Fibroblast of skin of left biceps (primary cell): Measurements from ENCODE around the gene TRAPPC12.
"Not testable (repeated sequence)": the region's sequence is repeated elsewhere in the genome, so short reads cannot be mapped to it uniquely, and the experiment has no call there.

ENCODE experiments used
- DNase-seq, 2 experiments: peaks; one replicate each; pipeline ENCODE4 v3.0.0-alpha.2; 2013; ENCODE audit warnings: low read depth in 2 of 2

The TRAPPC12 gene

DNA sequence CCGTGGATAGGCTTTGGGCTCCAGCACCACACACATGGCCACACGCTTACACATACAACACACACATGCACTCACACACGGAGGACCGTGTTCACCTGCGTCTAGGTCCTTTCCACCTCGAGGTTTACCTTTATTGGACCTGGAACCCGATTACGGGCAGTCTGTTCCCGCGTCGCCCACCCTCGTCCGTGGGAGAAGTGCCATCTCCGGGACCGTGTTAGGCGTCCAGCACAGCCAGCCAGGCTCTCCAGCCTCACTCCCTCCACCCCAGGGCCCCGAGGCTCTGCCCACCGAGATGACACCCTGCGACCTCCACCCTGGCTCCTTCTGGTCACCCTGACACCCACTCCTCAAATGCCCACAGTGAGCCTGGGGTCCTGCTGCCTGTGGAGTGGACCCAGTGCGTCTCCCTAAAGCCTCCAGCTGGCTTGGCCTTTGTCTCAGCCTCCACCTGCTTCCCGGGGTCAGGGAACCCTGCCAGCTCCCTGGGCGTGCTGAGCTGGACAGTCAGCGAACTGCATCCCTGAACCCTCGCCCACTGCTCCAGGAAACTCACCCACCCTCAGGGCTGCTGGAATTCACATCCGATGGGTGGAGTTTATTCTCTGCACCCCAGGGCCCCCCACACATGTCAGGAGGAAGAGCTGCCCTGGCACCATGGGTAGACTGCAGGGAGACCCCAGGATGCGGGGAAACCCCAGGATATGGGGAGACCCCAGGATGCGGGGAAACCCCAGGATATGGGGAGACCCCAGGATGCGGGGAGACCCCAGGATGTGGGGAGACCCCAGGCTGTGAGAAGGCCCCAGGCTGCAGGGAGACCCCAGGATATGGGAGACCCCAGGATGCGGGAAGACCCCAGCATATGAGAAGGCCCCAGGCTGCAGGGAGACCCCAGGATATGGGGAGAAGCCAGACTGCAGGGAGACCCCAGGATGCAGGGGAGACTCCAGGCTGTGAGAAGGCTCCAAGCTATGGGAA, 106.8 kb downstream of the TRAPPC12 start:
- no peak for DNase-seq

DNA sequence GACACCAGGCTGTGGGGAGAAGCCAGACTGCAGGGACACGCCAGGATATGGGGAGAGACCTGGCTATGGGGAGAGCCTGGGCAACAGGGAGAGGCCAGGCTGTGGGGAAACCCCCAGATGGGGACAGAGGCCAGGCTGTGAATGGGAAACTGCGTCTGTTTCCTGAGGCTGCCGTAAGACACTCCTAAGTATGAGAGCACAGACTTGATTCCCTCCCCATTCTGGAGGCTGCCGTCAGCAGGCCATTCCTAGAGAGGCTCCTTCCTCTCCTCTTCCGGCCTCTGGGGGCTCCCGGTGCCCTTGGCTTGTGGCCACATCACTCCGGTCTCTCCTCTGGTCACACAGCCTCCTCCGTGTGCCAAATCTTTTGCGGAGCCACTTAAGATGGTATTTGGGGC, 107.5 kb downstream of the TRAPPC12 start:
- no peak for DNase-seq

DNA sequence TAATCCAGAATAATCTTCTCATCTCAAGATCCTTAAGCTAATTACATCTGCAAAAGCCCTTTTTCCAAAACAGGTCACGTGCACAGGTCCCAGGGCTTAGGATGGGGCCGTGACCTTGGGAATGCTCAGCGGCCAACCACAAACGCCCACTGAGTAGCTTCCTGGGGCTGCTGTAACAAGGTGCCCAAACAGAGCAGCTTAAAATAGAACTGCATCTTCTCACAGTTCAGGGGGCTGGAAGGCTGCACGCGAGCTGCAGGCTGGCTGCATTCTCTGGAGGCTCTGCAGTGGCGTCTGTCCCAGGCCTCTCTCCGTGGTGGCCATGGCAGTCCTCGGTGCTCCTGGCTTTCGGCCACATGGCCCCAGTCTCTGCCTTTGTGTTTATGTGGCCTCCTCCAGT, 107.9 kb downstream of the TRAPPC12 start:
- no peak for DNase-seq

DNA sequence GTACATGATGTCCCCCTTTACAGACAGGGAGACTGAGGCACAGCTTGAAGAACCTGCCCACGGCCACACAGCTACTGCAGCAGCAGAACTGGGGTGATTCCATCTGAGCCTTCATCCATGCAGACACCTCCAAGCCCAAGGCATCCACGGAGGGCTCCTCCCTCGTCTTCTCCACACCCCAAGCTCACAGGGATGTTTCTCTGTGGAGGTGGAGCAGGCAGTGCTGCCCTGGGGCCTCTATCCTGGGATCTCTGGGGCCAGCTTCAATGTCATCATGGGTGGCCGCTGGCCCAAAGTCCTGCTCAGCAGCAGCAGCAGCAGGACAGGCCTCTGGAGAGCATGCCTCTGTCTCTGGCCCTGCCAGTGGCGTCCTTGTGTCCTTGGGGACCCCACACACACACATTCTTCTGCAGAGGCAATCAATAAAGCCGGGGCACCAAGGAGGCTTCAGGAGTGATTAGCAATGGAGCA, 108.6 kb downstream of the TRAPPC12 start:
- DNase-seq: no peak

DNA sequence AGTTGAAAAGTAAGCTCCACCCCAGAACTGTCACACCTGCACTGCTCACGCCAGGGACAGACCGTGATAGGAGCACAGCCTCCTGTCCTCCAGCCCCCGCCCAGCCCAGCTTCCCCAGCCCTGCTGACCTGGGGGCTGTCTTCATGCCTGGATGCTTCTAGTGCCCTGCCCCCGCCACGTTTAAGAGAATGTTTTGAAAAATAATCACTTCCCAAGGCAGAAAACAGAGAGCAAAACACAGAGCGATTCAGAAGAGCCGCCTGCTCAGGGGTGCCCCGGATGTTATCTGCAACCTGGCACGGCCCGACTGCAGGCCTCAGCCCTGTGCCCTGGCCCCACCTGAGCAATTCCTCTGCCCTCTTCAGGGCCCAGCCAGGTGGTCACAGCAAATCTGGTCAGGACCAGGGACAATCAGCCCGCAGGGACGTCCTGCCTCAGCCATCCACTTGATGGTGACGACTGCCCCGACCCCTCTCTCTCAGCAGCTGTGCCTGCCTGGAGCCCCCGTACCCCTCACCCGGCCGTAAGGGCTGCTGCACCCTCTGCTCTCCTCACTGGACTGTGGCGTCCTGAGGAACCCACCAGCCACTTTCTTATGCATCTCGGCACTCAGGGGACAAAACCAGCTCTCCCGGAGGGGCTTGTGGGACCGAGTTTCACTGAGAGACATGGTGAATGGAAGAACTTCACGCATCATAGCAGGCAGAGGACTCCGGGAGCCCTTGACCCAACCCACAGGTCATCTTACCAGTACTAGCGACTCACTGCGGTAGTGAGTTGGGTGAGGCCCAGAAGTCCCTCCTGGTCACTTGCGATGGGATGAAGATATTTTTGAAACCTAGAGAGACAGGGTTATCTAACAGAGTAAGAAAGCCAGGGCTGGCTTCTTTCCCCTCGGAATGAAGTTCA, 109.6 kb downstream of the TRAPPC12 start:
- no peak for DNase-seq

DNA sequence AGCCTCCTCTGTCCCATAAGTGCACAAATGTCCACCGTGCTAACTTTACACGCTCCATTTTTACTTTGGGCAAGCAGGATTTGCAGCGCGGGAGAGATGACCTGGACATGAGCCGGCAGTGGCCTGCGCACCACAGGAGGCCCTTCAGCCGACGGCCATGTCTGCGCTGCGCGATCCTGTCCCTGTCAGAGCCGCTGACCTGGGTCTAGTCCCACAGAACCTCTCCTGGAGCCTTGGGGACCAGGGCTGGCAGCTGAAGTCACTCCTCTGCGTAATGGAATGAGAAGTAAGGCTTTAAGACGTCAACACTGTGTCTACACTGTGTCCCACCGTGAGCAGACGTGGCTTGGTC, 110.2 kb downstream of the TRAPPC12 start:
- DNase-seq: no peak

DNA sequence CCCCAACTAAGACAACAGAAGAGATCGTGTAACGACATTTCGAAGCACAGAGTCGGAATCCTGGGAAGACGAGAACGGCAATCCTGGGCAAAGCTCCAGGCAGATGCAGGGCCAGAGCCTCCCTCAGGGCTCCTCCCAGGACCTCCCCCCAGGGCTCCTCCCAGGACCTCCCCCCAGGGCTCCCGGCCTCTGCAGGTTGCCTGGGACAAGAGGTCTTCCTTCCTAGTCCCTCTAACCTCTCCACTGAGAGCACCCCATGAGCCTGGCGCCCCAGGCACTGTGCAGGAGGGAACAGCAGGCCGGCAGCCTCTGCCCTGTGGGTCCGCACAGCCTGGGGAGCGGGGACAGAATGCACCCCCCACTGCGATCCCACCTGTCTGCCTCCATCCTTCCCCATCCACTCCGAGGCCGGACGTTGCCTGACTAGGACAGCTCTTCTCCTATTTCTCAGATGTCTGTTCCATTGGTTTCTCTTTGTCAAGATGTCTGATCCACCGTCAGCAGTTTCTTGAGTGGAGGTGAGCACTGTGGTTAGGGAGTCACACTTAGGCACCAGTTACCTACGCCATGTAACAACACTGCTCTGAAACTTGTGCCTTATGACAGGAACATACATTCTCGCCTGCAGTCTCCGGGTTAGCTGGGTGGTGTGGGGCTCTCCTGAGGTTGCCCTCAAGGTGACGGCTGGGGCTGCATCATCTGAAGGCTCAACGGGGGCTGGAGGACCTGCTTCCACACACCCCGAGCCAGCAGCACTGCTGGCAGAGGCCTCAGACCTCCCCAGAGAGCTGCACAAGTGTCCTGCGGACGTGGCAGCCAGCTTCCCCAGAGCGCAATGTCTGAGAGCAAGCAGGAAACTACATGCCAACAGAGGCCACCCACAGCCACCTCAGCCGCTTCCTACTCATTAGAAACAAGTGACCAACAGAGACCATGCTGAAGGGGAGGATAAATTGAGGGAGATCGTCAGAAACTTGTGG, 111.0 kb downstream of the TRAPPC12 start:
- no peak for DNase-seq

DNA sequence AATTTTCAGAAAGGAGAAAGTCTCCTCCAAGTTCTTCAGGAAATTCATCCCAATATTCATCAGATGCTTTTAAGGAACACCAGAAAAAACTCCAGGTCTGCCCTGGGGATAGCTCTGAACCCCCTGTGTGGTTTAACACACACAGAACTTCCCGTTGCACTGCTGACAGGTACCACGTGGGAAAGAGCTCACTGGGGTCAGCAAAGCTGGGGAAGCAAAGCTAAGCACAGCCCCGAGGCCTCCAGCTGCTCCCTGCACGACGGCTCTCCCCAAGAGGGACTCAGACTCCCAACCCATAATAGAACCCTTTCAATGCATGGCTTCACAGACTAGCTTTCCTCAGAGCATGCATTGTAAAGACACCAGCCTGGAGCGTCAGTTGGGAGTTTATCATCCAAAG, 111.8 kb downstream of the TRAPPC12 start:
- DNase-seq: no peak

DNA sequence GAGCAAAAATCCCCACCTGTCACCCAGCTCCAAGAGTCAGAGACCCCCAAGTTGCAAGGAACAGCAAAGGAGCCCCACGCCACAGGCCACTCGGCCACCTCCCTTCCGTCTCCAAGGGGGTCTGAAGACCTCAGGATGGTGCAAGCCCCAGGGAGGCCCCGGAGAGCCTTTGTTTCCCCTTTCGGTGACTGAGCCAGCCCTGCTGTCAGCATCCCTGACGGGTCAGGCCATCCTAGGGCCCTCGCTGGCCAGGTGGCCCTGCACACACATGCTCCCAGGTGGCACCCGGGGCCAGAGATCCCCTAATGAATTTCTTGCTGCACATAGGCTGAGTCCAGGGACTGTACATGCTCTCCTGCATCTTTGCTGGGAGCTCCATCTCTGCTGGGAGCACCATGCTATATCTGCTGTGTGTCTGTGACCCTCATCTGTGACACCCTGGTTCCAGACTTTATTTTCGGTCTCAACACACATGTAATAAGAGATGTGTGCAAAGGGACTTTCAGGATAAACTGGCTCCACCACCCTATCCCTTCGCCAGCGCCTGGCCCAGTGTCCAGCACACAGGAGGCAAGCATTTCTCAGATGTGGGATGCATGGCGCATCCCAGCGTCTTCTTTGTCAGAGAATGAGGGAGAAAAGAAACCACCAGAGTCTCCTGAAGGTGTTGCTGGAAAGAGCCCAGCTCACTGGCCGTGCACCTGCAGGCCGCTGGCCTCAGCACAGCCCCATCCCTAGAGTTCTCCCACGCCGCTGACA, 112.4 kb downstream of the TRAPPC12 start:
- no peak for DNase-seq

DNA sequence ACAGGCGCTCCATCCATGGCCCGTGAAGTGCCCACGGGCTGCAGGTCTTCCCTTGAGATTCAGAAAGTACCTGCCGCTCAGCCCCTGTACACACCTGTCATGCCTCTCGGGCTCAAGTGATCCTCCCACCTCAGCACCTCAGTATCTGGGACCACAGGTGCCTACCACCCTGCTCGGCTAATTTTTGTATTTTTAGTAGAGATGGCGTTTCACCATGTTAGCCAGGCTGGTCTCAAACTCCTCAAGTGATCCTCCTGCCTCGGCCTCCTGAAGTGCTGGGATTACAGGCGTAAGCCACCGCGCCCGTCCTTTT, 112.9 kb downstream of the TRAPPC12 start:
- DNase-seq: not testable (repeated sequence)

DNA sequence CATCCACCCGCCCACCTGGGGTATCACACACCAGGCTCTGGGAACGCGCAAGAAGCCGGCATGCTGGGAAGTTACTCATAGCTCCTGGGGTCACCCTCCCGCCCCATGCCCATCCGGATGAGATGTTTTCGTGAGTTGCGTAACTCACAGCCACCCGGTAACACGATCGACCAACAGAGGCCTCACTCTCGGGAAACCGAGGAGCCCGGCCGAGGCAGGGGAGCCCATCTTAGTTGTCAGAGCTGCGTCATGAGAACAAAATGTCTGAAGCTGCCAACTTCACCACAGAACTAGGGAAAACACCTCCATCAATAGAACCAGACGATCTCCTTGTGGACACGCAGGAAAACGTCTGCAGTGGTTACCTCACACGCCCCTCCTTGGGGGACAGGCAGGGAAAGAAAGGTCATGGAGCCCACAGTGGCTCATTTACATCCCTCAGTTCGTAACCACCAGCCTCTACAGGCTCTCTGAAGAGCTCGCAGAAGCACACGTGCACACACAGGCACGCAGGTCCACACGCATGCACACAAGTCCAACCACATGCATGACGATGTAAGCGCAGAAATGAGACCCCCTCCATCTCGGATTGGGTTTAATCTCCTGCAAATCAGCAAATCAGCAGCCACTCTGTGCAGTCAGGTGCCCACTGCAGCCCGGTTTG, 113.6 kb downstream of the TRAPPC12 start:
- peak in 1 of 2 experiments; percentile 8 for DNase-seq

DNA sequence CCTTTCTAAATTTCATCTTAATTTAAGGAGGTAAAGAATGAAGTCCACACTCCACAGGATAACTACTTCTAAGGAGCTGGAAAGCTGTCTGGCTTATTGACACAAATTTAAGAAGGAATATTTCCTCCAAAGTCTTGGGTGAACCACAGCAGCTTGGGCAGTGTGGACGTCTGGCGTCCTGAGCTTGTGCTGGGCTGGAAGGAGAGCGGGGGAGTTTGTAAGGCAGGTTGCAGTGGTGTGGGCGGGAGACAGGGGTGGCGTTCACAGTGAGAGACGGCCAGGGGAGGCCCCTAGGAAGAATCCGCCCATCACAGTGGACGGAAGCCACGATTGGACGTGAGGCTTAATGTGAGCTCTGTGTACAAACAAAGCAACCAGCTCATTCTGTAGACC, 114.1 kb downstream of the TRAPPC12 start:
- no peak for DNase-seq

DNA sequence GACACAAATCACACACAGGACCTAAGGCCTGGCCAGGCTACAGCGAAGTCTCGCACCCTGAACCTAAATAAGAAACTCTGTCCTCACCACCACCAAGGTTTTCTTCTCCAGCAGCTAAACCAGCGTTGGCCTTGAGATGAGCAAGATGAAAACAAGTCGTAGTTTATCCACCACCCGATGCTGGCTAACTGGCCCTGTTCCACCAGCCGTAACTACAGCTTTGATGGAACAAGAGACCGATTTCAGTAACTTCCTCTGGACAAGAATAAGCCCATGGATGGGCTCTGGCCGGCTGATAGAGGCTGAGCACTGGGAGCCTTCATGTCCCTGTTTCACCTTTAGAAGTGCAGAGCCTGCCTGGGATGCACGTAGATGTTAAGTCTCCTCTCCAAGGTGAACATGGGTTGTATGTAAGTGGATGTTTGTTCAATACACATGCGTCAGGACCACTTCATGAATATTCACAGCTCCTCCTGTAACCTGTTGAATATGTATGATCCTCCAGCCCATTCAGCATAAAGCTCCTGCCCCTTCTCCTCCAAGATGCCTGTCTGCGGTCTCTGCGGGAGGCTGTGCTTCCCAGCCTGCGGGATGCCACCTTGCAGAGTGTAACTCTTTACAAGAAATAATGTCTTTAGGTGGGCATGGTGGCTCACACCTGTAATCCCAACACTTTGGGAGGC, 115.6 kb downstream of the TRAPPC12 start:
- no peak for DNase-seq

DNA sequence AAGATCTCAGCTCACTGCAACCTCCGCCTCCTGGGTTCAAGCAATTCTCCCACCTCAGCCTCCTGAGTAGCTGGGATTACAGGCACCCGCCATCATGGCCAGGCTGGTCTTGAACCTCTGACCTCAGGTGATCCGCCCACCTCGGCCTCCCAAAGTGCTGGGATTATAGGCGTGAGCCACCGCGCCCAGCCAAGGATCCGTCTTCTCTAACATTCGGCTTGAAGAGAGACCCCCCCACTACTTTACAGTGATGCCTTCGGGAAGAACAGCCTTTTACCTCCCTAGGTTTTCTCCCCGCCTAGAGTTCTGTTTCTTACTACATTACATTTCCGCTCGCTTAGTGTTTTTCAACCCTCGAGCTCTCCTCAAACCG, 117.2 kb downstream of the TRAPPC12 start:
- DNase-seq: not testable (repeated sequence)

DNA sequence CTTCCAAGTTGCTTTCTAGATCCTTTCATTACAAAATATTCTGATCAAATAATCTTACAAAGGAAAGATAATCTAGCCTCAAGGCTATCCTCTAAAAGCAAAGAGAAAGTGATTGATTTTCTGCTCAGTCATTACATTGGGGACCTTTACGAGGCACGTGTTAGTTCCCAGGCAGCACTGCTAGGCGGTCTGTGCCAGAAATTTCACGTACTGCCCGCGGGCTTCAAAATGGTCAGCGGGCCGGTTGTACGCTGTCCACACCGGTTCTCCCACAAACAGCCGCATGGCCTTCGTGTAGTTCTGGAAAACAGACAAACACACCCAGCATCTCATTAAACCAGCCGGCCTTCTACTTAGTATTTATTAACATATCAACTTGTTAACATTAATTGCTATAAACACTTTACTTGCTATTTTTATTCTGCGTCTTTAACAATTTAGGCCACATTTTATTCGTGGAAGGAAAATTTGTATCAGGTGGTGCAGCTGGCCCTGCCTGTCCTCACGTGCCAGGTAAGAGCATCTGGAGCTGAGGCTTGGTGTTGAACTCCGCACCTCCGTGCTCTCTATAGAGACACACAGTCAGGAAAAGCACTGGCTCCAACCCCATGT, 119.4 kb downstream of the TRAPPC12 start:
- no peak for DNase-seq

DNA sequence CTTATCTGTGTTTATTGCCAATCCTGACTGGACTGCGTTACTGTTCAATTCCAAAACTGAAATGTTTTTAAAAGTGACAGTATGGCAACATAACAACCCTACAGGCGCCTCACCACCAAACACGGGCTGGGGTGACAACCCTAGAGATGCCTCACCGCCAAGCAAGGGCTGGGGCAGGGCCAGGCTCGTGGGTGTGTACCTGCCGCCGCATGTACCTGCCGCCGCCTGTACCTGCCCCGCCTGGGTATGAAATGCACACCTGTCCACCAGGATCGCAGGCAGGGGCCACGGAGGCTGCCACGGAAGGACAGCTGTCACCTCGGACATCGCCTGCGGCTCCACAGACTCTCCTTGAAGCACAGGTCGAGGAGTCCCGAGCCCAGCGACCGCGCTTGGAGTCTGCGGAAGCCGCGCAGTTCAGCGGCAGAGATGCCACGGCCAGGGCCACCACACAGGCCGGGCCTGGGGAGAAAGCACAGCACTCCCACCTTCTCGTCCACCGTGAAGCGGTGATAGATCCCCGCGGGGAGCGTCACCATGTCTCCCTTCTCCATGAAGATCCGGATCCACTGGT, 120.9 kb downstream of the TRAPPC12 start:
- no peak for DNase-seq

DNA sequence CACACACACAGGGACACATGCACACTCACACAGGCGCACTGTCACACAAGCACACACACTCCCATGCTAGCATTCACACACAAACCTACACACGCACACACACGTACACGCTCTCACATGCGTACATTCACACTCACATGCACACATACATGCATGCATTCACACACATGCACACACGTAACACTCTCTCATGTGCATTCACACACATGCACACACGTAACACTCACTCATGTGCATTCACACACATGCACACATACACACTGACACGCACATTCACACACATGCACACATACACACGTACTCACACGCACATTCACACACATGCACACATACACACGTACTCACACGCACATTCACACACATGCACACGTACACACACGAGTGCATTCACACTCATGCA, 123.6 kb downstream of the TRAPPC12 start:
- DNase-seq: no peak

DNA sequence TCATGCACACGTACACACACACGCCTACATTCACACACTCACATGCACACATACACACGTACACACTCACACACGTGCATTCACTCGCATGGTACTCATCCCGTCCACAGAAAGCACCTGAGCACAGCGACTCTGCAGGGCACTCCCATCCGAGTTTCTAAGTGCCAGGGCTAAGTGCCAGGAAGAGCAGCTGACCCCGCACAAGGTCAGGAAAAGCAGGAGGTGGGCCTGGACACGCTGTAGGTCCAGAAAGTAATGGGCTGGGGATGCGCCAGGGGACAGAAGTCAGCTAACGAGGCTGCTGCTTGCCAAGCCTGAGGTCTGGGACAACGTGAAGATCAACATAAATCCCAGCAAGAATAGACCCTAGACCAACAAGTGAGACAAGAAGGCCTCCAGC, 124.0 kb downstream of the TRAPPC12 start:
- no peak for DNase-seq

DNA sequence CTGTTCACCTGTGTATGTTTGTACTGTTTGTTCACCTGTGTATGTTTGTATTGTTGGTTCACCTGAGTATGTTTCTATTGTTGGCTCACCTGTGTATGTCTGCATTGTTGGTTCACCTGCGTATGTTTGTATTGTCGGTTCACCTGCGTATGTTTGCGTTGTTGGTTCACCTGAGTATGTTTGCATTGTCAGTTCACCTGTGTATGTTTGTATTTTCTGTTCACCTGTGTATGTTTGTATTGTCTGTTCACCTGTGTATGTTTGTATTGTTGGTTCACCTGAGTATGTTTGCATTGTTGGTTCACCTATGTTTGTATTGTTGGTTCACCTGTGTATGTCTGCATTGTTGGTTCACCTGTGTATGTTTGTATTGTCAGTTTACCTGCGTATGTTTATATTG, 125.2 kb downstream of the TRAPPC12 start:
- DNase-seq: no peak
